ENCODE data around the gene DLG2.
"Not testable (repeated sequence)": the region's sequence is repeated elsewhere in the genome, so short reads cannot be mapped to it uniquely, and the experiment has no call there.

DLG2 gene

GRCh38 chr11:85643191-85643614, 16.1 kb upstream of the DLG2 start:
- no peak for DNase-seq (ENCODE audit: low spot score)

GRCh38 chr11:85634747-85635146, 7.6 kb upstream of the DLG2 start:
- no peak for DNase-seq (ENCODE audit: low spot score)

DNA sequence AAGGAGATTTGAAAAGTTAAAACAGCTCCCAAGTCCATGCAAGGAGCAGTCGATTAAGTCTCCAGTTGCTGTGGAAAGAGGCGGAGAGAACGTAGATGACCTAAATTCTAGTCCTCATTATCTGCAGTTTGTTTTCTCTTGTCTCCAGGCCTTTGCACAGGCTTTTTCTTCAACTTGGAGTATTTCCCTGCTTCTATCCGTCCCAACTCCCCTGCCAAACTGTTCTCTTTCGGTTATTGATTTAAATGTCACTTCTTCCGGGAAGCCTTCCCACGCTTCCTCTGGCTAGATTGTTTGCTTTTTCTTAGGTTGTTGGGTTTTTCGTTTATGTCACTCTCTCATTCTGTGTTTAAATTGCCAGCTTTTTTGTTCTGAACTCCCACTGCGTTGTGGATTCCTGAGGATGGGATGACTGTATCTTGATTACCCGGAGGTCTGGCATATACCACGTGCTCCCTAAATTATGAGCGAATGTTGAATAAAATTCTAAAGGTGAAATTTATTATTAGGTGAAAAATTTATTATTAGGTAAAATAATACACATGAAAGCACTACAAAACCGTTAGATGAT, 1.7 kb upstream of the DLG2 start:
- no peak for DNase-seq (ENCODE audit: low spot score)

DNA sequence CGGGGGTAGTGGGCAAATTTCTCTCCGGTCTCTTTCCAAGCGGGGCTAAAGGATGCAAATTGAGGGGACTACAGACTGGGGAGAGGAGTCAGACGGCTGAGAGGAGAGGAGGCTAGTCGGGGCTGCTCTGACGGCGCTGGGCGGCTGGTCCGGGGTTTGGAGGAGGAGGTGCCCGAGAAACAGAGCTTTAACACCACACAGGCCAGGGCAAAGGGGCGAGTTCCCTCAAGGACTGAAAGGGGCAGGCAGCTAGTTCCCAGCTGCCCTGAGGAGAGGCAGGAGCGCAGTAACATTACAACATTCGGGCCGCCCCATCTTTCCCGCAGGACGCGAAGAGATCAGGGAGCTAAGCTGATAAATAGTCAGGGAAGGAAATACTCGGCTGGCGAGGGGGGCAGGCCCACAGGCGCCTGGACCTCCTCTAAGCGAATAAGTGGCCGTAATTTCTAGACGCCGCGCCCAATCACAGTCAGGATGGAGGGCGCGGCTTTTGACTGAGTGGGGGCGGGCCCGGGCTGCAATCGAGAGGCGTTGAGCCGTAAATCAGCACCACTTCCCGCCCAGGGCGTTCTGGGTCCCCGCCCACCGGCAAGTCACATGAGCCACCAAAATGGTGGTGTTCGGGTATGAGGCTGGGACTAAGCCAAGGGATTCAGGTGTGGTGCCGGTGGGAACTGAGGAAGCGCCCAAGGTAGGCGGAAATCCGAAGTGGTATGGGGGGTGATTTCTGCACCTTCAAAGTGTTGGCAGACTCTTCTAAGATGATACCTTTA, 1.0 kb upstream of the DLG2 start, which contains the start of gene TMEM126B:
Gene TMEM126B (plus strand): TSS at position 596 of the 773 bp plus-strand sequence. CDS start 15 bp downstream, at position 611.
- peak; percentile 93 for DNase-seq (ENCODE audit: low spot score)

GRCh38 chr11:85626496-85626895, 648 bp downstream of the DLG2 start:
- DNase-seq (ENCODE audit: low spot score), result no peak

DNA sequence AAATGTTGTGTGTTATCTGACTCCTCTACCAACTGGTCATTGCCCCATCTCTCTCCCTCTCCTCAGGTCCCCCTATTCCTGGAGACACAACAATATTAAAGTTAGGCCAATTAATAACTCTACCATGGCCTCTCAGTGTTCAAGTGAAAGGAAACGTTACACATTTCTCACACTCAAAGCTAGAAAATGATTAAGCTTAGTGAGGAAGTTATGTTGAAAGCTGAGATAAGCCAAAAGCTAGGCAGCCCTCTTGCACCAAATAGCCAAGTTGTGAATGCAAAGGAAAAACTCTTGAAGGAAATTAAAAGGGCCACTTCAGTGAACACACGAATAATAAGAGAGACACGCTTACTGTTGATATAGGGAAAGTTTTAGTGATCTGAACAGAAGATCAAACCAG, 6.9 kb downstream of the DLG2 start:
- no peak for DNase-seq (ENCODE audit: low spot score)

DNA sequence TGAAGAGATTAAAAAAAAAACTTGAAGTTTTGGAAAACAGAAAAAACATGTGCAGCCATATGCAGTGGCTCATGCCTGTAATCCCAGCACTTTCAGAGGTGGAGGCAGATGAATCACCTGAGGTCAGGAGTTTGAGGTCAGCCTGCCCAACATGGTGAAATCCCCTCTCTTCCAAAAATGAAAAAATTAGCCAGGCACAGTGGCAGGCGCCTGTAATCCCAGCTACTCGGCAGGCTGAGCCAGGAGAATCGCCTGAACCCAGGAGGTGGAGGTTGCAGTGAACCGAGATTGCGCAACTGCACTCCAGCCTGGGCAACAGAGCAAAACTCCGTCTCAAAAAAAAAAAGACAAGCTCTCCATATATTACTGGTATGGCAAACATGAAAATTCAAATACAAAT, 7.6 kb downstream of the DLG2 start:
- no peak for DNase-seq (ENCODE audit: low spot score)

DNA sequence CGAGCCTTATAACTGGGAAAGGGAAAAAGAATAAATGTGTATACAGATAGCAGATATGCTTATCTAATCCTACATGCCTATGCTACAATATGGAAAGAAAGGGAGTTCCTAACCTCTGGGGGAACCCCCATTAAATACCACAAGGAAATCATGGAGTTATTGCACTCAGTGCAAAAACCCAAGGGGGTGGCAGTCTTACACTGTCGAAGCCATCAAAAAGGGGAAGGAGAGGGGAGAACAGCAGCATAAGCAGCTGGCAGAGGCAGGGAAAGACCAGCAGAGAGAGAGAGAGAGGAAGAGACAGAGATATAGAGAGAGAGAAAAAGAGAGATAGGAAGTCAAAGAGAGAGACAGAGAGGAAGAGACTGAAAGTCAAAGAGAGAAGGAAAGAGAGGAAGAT, 15.5 kb downstream of the DLG2 start:
- not testable (repeated sequence) for DNase-seq (ENCODE audit: low spot score)

DNA sequence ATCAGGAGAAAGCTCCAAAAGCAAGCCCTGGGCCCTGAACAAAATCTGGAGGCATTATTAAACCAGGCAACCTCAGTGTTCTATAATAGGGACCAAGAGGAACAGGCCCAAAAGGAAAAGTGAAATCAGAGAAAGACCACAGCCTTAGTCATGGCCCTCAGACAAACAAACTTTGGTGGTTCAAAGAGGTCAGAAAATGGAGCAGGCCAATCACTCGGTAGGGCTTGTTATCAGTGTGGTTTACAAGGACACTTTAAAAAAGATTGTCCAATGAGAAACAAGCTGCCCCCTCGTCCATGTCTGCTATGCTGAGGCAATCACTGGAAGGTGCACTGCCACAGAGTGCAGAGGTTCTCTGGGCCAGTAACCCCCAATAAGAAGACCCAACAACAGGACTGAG, 17.9 kb downstream of the DLG2 start:
- DNase-seq (ENCODE audit: low spot score), result not testable (repeated sequence)

DNA sequence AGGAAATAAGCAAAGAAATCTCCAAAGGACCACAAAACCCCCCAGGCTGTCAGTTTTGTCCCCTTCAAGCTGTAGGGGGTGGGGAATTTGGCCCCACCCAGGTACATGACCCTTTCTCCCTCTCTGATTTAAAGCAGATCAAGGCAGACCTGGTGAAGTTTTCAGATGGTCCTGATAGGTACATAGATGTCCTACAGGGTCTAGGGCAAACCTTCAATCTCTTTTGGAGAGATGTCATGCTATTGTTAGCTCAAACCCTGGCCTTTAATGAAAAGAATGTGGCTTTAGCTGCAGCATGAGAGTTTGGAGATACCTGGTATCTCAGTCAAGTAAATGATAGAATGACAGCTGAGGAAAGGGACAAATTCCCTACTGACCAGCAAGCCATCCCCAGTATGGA, 18.5 kb downstream of the DLG2 start:
- not testable (repeated sequence) for DNase-seq (ENCODE audit: low spot score)

DNA sequence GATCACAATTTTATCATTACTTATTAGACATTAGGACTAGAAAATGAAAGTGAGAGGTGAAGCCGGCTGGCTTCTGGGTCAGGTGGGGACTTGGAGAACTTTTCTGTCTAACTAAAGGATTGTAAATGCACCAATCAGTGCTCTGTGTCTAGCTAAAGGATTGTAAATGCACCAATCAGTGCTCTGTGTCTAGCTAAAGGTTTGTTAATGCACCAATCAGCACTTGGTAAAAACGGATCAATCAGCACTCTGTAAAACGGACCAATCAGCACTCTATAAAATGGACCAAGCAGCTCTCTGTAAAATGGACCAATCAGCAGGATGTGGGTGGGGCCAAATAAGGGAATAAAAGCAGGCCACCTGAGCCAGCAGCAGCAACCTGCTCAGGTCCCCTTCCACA, 20.9 kb downstream of the DLG2 start:
- not testable (repeated sequence) for DNase-seq (ENCODE audit: low spot score)

- no peak for DNase-seq (ENCODE audit: low spot score)
Measured at GRCh38 chr11:85603220-85603619, 23.9 kb downstream of the DLG2 start.

DNA sequence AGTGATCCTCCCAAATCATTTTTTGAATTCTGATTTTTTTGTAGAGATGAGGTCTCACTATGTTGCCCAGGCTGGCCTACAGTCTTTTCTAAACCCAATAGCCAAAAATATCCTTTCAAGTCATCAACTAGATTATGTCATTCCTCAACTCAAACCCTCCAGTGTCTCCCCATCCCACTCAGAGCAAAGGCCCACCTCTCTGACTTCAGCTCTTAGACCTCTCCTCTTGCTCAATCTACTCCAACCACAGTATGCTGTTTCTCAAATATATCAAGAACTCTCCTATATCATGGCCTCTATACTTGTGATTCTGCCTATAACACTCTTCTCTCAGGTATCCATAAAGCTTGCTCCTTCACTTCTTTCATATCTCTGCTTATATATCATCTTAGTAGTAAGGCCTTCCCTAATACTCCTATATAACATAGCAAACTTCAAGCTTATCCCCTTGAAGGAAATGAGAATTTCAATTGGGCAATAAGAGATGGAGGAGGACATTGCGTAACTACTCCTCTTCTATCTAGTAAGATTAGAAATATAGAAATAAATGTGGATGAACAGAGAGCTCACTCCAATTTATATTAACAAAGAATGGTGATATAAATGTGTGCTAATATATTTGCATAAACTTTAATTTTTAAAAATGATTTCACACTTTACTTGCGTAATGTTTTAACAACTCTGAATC, 24.5 kb downstream of the DLG2 start:
- no peak for DNase-seq (ENCODE audit: low spot score)

- no peak for DNase-seq (ENCODE audit: low spot score)
Measured at GRCh38 chr11:85599083-85599482, 28.1 kb downstream of the DLG2 start.

GRCh38 chr11:85596886-85597285, 30.3 kb downstream of the DLG2 start:
- no peak for DNase-seq (ENCODE audit: low spot score)

DNA sequence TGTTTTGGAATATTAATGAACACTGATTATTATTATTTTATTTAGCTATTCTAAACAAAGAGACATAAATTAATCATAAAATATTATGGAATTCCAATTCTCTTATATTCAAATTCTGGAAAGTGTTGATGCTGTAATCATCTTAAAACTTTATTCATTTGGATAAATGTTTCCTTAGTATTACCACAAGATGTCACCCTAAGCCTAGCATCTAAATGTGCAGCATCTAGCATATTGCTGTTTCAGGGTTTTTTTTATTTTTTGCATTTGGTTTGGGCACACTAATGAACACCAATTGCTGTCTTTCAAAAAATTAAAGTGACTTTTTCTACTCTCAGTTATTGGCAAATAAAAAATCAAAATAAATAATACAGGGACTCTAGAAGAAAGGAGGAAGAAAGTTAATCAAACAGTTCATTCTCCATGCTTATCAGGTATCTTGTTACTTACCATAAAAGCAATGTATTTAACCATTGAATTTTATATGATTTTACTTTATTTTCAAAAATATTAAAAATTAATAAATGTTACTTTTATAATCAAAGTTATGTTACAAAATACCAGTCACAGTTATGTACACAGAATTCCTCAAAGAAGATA, 31.8 kb downstream of the DLG2 start:
- DNase-seq (ENCODE audit: low spot score), result peak; percentile 37

DNA sequence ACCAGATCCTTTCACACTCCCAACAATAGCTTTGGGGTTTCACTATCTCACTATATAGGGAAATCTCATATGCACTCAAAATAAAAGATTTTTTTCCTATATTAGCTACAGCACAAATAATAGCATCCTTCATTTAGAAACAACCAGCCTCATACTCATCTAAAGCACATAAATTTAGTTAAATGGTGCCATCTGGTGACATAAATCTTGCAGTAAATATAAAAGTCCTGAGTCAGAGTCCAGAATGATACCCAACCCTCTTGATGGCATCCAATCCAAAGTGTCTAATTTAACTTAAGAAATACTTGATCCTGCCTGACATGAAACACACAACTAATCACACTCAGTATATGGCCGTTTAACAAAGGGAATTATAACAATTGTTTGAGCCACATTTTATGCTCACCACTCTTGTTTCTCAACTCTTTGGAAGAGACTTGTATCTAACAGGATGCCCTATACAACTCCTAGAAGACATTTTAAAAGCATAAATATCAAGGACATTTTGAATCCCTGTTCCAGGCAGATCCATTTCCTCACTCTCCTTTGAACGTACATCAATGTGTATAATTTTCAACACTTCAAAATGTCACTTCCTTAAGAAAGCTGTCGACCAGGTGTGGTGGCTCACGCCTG, 36.2 kb downstream of the DLG2 start:
- peak; percentile 10 for DNase-seq (ENCODE audit: low spot score)

- peak; percentile 11 for DNase-seq (ENCODE audit: low spot score)
Measured at GRCh38 chr11:85589373-85589772, 37.8 kb downstream of the DLG2 start.

GRCh38 chr11:85582111-85582510, 45.0 kb downstream of the DLG2 start:
- no peak for DNase-seq (ENCODE audit: low spot score)

- DNase-seq (ENCODE audit: low spot score), result no peak
Measured at GRCh38 chr11:85575388-85575787, 51.8 kb downstream of the DLG2 start.

- no peak for DNase-seq (ENCODE audit: low spot score)
Measured at GRCh38 chr11:85572056-85572455, 55.1 kb downstream of the DLG2 start.

DNA sequence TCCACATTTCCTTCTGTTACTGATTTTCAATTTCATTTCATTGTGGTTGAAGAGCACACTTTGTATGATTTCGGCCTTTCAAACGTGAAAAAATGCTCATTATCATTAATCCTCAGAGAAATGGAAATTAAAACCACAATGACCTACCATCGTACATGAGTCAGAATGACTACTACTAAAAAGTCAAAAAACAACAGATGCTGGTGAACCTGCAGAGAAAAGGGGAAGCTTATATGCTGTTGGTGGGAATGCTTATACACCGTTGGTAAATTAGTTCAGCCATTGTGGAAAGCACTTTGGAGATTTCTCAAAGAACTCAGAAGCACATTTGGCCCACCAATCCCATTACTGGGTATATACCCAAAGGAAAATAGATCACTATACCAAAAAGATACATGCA, 57.6 kb downstream of the DLG2 start:
- no peak for DNase-seq (ENCODE audit: low spot score)
